ENCODE data around the gene WAPL.

GRCh38 chr10:86388119-86388704 lies 133.4 kb downstream of the WAPL start:
- TF ChIP-seq EZH2 (IDR thresholded peaks at IDR 0.05) (no peak), POLR2AphosphoS5 (IDR thresholded peaks at IDR 0.05; ENCODE audit: borderline replicate concordance, low read depth, low read length) (no peak), FOXP2 (optimal IDR thresholded peaks at IDR 0.05; ENCODE audit: control extremely low read depth, extremely low read length, insufficient read depth) (no peak)

All from SK-N-MC (cell line).